ENCODE data around the gene ARHGEF33.

DNA sequence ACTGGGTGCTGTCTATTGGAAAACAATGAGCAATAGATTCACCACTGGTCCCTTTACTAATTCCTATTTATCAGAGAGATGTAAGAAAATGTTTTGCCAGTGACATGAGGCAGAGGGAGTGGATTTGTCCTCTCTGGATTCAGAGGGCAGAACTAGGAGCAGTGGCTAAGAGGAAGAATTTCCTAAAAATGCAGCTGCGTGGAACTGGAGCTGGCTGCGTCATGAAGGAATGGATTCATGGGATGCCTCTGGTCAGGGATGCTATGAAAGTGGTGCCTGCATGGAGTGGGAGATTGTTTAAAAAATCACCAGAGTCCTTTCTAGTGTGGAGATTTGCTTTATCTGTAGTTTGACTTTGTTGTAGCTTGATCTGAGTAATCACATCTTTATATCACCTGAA lies 78.3 kb downstream of the ARHGEF33 start:
- TF ChIP-seq EZH2 (IDR thresholded peaks at IDR 0.05; ENCODE audit: insufficient read depth, poor library complexity, severe bottlenecking) (no peak), EZH2phosphoT487 (IDR thresholded peaks at IDR 0.05; ENCODE audit: insufficient read depth, low read depth) (no peak)

All from GM23248 (cell line).